HepG2 (cell line): ENCODE measurements around the gene GDF11. TPM values are rescaled to one million over a fixed set of nuclear protein-coding genes. Genes with fewer than 3 reads are reported as not detected.

Experiments
- ATAC-seq: fragments of 200-7000 bp; cut with Tn5 transposase; 3 replicates; pipeline ENCODE4 v1.9.1; 2020; ENCODE audit warnings: mild to moderate bottlenecking, moderate library complexity
- BruUV-seq: library from RNA; stranded (reverse); fragments of 400-500 nt; replicated peaks from 2 replicates; lab custom pipeline; 2021; lab: Mats Ljungman, UMichigan
- CTCF ChIA-PET: fragments of 300-600 bp; formaldehyde crosslinking; extraction: SDS; loops from one replicate; lab custom pipeline; 2021; ENCODE audit warnings: low total read pairs, inconsistent platforms, low intra/inter-chr PET ratio; lab: Yijun Ruan, JAX
- POLR2A ChIA-PET: fragments of 350-600 bp; sonication (Branson Sonifier 250); formaldehyde crosslinking; loops from one replicate; lab custom pipeline; 2020; ENCODE audit warnings: antibody characterized with exemption, inconsistent platforms; lab: Yijun Ruan, JAX
- DNase-seq: peaks from one replicate; pipeline ENCODE4 v3.0.0-alpha.2; 2015; ENCODE audit warnings: low spot score
- FAIRE-seq: peaks from 3 replicates; lab custom pipeline; 2011; peaks lifted over from hg19 to GRCh38; lab: Jason Lieb, UNC
- H2AFZ ChIP-seq: one replicate; pipeline ENCODE4 v1.6.1; 2011; ENCODE audit warnings: low read length, inconsistent platforms
- H3K27ac ChIP-seq: fragments of 300-600 bp; 3 replicates; pipeline ENCODE4 v1.8.0; 2011; ENCODE audit warnings: mixed run types, mild to moderate bottlenecking, mixed read lengths, low read length, inconsistent platforms; ENCODE audit not compliant: insufficient read depth; ENCODE audit errors: extremely low read length
- H3K27me3 ChIP-seq, 2 experiments: fragments of 200-600 bp in 1 of 2; 2 replicates in 1 of 2; 3 replicates in 1 of 2; pipeline versions ENCODE4 v1.6.0 to v1.8.0; 2011; ENCODE audit warnings: low read length in 2 of 2, mild to moderate bottlenecking in 2 of 2, moderate library complexity in 2 of 2, inconsistent platforms in 1 of 2; ENCODE audit not compliant: insufficient read depth in 2 of 2, control insufficient read depth in 1 of 2
- H3K36me3 ChIP-seq, 2 experiments: fragments of 200-600 bp in 1 of 2; replicated peaks in 1 of 2; 2 replicates in 1 of 2; 3 replicates in 1 of 2; pipeline versions ENCODE4 v1.5.1 to v1.8.0; 2011; ENCODE audit warnings: low read length in 2 of 2, inconsistent platforms in 1 of 2; ENCODE audit not compliant: insufficient read depth in 2 of 2, control insufficient read depth in 1 of 2
- H3K4me1 ChIP-seq: 2 replicates; pipeline ENCODE4 v1.5.1; 2012; ENCODE audit warnings: low read length, inconsistent platforms; ENCODE audit not compliant: insufficient read depth
- H3K4me2 ChIP-seq: 2 replicates; pipeline ENCODE4 v1.6.0; 2011; ENCODE audit warnings: low read depth, low read length, inconsistent platforms
- H3K4me3 ChIP-seq, 3 experiments: fragments of 200-600 bp in 1 of 3; sonication (generic), shearing (Covaris generic) in 1 of 3; replicated peaks in 1 of 3; 2 replicates each; pipeline ENCODE4 v1.5.1; 2011 to 2016; ENCODE audit warnings: low read length in 3 of 3, inconsistent platforms in 2 of 3, low read depth in 2 of 3, mild to moderate bottlenecking in 2 of 3, control low read depth in 1 of 3, mixed read lengths in 1 of 3; ENCODE audit not compliant: insufficient read depth in 1 of 3
- H3K79me2 ChIP-seq: one replicate; pipeline ENCODE4 v1.6.1; 2011; ENCODE audit warnings: low read length, inconsistent platforms; ENCODE audit not compliant: insufficient read depth
- H3K9ac ChIP-seq: 2 replicates; pipeline ENCODE4 v1.6.0; 2011; ENCODE audit warnings: mild to moderate bottlenecking, low read depth, low read length, inconsistent platforms; ENCODE audit not compliant: insufficient read depth
- H3K9me3 ChIP-seq: 2 replicates; pipeline ENCODE4 v1.5.1; 2012; ENCODE audit warnings: mild to moderate bottlenecking, low read length
- H4K20me1 ChIP-seq: 2 replicates; pipeline ENCODE4 v1.6.0; 2011; ENCODE audit warnings: inconsistent platforms, mild to moderate bottlenecking, low read length, moderate library complexity; ENCODE audit not compliant: insufficient read depth
- AGO2 ChIP-seq: fragments of 200-400 bp; formaldehyde crosslinking; optimal IDR thresholded peaks from 2 replicates; pipeline ENCODE3; 2017; ENCODE audit warnings: mild to moderate bottlenecking, low read depth, low read length, moderate library complexity
- FOXM1 ChIP-seq: sonication (generic); formaldehyde crosslinking; IDR thresholded peaks from 2 replicates; pipeline ENCODE4 v1.5.0; 2020; ENCODE audit warnings: missing genetic modification reagents
- NPAS2 ChIP-seq: sonication (generic); formaldehyde crosslinking; IDR thresholded peaks from 2 replicates; pipeline ENCODE4 v1.8.0; 2022; ENCODE audit warnings: mild to moderate bottlenecking, missing genetic modification reagents, borderline replicate concordance
- SPEN ChIP-seq: sonication (generic); formaldehyde crosslinking; IDR thresholded peaks from 2 replicates; pipeline ENCODE4 v1.5.1; 2020; ENCODE audit warnings: low read depth, mild to moderate bottlenecking, missing genetic modification reagents
- ZNF232 ChIP-seq: sonication (generic); formaldehyde crosslinking; IDR thresholded peaks from 2 replicates; pipeline ENCODE4 v1.4.0; 2020; ENCODE audit warnings: missing genetic modification reagents, borderline replicate concordance
- ZNF292 ChIP-seq: sonication (generic); formaldehyde crosslinking; IDR thresholded peaks from 2 replicates; pipeline ENCODE4 v1.8.1; 2022; ENCODE audit warnings: mild to moderate bottlenecking, low read depth, missing genetic modification reagents, borderline replicate concordance
- ZNF432 ChIP-seq: sonication (generic); formaldehyde crosslinking; IDR thresholded peaks from 2 replicates; pipeline ENCODE4 v1.5.0; 2020; ENCODE audit warnings: missing genetic modification reagents, mild to moderate bottlenecking, borderline replicate concordance
- ZNF597 ChIP-seq: sonication (generic); formaldehyde crosslinking; IDR thresholded peaks from 2 replicates; pipeline ENCODE4 v1.5.0; 2020; ENCODE audit warnings: missing genetic modification reagents
- WGBS: methylation state at CpG from one replicate; pipeline ENCODE4 v1.1.6; 2017; ENCODE audit warnings: low lambda C conversion rate; 5-methylcytosine and 5-hydroxymethylcytosine counted together
- in situ Hi-C: cut with HindIII; loops from 2 replicates; pipeline ENCODE4 v1.10.0; 2017; ENCODE audit warnings: low pct_unique_long_range_greater_than_20kb; ENCODE audit not compliant: extremely low pct_ligation_motif_present
- intact Hi-C: fragments of 100-400 bp; cut with micrococcal nuclease; formaldehyde crosslinking; loops from one replicate; pipeline ENCODE4 v1.10.0; 2022; ENCODE audit not compliant: unreplicated experiment
- polyA plus RNA-seq, 8 experiments: library from polyadenylated mRNA; depleted of rRNA in 3 of 8; stranded (reverse) in 7 of 8; unstranded in 1 of 8; fragments of >200 nt; fragmentation: Illumina TruSeq in 4 of 8; extraction: Trizol in 4 of 8; gene quantifications; 2 replicates each; pipeline versions ENCODE4 v1.2.1 to v1.2.3, GENCODE V29; 2011 to 2016; ENCODE audit warnings: low read depth in 4 of 8, missing spikeins in 1 of 8, mixed read lengths in 1 of 8; ENCODE audit not compliant: insufficient read depth in 1 of 8
- total RNA-seq, 5 experiments: library from RNA; depleted of rRNA; stranded (reverse); fragments of >200 nt; fragmentation: Illumina TruSeq; extraction: Trizol; gene quantifications; 2 replicates each; pipeline ENCODE4 v1.2.3, GENCODE V29; 2016; ENCODE audit warnings: low read depth in 1 of 5

The GDF11 gene
- total and polyA plus RNA-seq, 2 of the 13 experiments (the other 11 are each of a cell fraction or from before 2014, with no cell fraction given) = 0.63 to 1.5 TPM

DNA sequence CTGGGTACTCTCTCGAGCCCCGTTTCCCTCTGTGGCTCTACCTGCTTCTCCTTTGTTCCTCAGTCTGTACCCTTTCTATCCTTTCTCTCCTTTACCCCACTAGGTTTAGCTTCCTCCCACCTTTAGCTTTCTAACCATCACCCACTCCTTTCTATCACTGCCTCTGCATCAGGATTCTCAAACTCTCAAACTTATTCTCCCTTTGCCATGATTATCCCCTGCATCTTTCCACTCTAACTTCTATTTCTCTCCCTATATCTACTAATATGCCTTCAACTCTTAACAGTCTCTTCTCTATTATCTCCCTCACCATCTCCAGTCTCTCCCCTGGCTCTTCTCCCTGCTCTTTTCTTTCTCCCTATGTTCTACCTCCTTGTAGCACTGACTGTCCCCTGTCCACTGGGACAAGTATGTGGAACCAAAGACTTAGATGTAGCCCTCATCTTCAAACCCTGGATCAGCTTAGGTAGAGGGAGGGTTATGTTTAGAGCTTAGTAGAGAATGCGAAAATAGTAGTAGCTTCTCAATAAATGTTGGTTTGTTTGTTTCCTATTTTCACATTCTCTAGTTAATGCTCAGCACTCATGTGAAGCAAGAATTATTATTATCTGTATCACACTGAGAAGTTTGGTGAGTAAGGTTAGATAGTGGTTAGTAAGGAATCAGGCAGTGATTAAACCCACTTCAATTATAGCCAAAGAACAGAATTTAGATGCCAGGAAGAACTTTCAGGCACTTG, 3.4 kb downstream of the GDF11 start:
- BruUV-seq = no TSS peak
- Histone ChIP-seq H3K4me3 (no peak overlapping the region), H3K9ac (no peak overlapping the region), H3K27ac (no peak overlapping the region), H4K20me1 (no peaks in the 10 kb centered on the region), H3K9me3 (no peaks in the 10 kb centered on the region), H3K4me1 (peaks cover 39% of the 10 kb centered on the region)
- POLR2A ChIA-PET = interaction anchor here (3.0 kb wide), 1 partner anchor 84 kb away, joined by 15 read pairs; the partner anchor contains the start of gene DNAJC14
- ATAC-seq (no peak), FAIRE-seq (no peak)
- TF ChIP-seq NPAS2 (no peak), AGO2 (no peak), ZNF292 (CRISPR knock-in tag) (no peak), FOXM1 (CRISPR knock-in tag) (no peak), ZNF432 (CRISPR knock-in tag) (no peak), ZNF597 (CRISPR knock-in tag) (no peak), ZNF232 (no peak), SPEN (CRISPR knock-in tag) (no peak)
- TF ChIP-seq, all 625 proteins: peak for 0
- no peak for DNase-seq
- Histone ChIP-seq H3K4me2 (peak overlapping the region; percentile 98; the same call in 1 of the 2 replicates), H3K36me3 (peaks cover 0 to 2% of the 10 kb centered on the region in 2 experiments; a peak in 2 of 5 replicates), H2AFZ (no peak overlapping the region), H3K79me2 (no peaks in the 10 kb centered on the region), H3K27me3 (peaks cover 0 to 12% of the 10 kb centered on the region in 2 experiments; a peak in 2 of 5 replicates)
- intact Hi-C loops (no loop called here), in situ Hi-C loops (no loop called here)
- CTCF ChIA-PET = no interaction called here
- 48% methylated on average over 3 of the region's 3 CpGs for WGBS
